H1 (cell line): Measurements from ENCODE around the gene MYOM1. TPM values are rescaled to one million over a fixed set of nuclear protein-coding genes. Genes with fewer than 3 reads are reported as not detected.

Source experiments
- CTCF ChIA-PET: fragments of 300-600 bp; sonication (Branson Sonifier 250); formaldehyde crosslinking; loops from one replicate; lab custom pipeline; 2021; ENCODE audit not compliant: partially characterized antibody; lab: Charles Lee
- POLR2A ChIA-PET: fragments of 300-600 bp; sonication (Branson Sonifier 250); formaldehyde crosslinking; loops from one replicate; lab custom pipeline; 2021; ENCODE audit warnings: inconsistent platforms; ENCODE audit not compliant: partially characterized antibody; lab: Charles Lee
- DNase-seq, 2 experiments: peaks; one replicate each; pipeline versions ENCODE4 v3.0.0 to v3.0.0-alpha.2; 2010 to 2022; ENCODE audit warnings: low spot score in 2 of 2, low read depth in 1 of 2, mixed read lengths in 1 of 2
- FAIRE-seq: peaks from 2 replicates; lab custom pipeline; 2011; peaks lifted over from hg19 to GRCh38; lab: Jason Lieb, UNC
- H2AFZ ChIP-seq: 2 replicates; pipeline ENCODE4 v1.8.1; 2012; ENCODE audit warnings: low read length, inconsistent platforms
- H2AK5ac ChIP-seq: 2 replicates; pipeline ENCODE4 v1.6.1; 2013; ENCODE audit warnings: low read depth, low read length
- H2BK120ac ChIP-seq: replicated peaks from 2 replicates; pipeline ENCODE3; 2013; ENCODE audit warnings: low read depth, low read length, inconsistent platforms
- H2BK12ac ChIP-seq: 2 replicates; pipeline ENCODE4 v1.6.1; 2013; ENCODE audit warnings: low read depth, low read length
- H2BK15ac ChIP-seq: 2 replicates; pipeline ENCODE4 v1.6.1; 2013; ENCODE audit warnings: low read length
- H2BK20ac ChIP-seq: 2 replicates; pipeline ENCODE4 v1.6.1; 2013; ENCODE audit warnings: low read length
- H2BK5ac ChIP-seq: 2 replicates; pipeline ENCODE4 v1.6.1; 2013; ENCODE audit warnings: low read depth, low read length
- H3K14ac ChIP-seq: 2 replicates; pipeline ENCODE4 v1.6.1; 2013; ENCODE audit warnings: inconsistent platforms; ENCODE audit not compliant: insufficient read length
- H3K18ac ChIP-seq: 2 replicates; pipeline ENCODE4 v1.6.1; 2013; ENCODE audit warnings: low read length; ENCODE audit errors: extremely low read depth
- H3K23ac ChIP-seq: 2 replicates; pipeline ENCODE4 v1.6.1; 2013; ENCODE audit warnings: inconsistent platforms; ENCODE audit not compliant: insufficient read length
- H3K23me2 ChIP-seq: 2 replicates; pipeline ENCODE4 v1.6.1; 2013; ENCODE audit warnings: low read depth, low read length
- H3K27ac ChIP-seq: 2 replicates; pipeline ENCODE4 v1.6.1; 2011; ENCODE audit warnings: low read depth, low read length, inconsistent platforms
- H3K27me3 ChIP-seq, 4 experiments: replicated peaks in 1 of 4; 1 replicate in 1 of 4; 2 replicates in 3 of 4; pipeline versions ENCODE4 v1.6.1 to v1.8.1; 2011 to 2013; ENCODE audit warnings: low read length in 3 of 4, mild to moderate bottlenecking in 3 of 4, inconsistent platforms in 2 of 4, mixed read lengths in 2 of 4, moderate library complexity in 1 of 4; ENCODE audit not compliant: control insufficient read depth in 3 of 4, insufficient read depth in 3 of 4; ENCODE audit errors: extremely low read depth in 1 of 4
- H3K36me3 ChIP-seq, 4 experiments: 2 replicates each; pipeline versions ENCODE4 v1.6.1 to v1.8.1; 2011 to 2013; ENCODE audit warnings: mild to moderate bottlenecking in 4 of 4, low read length in 3 of 4, moderate library complexity in 2 of 4, control low read depth in 1 of 4, inconsistent platforms in 1 of 4; ENCODE audit not compliant: insufficient read depth in 4 of 4, control insufficient read depth in 2 of 4
- H3K4ac ChIP-seq: replicated peaks from 2 replicates; pipeline ENCODE3; 2013; ENCODE audit warnings: low read length, low read depth, mixed read lengths, inconsistent platforms; ENCODE audit not compliant: insufficient read length
- H3K4me1 ChIP-seq, 4 experiments: replicated peaks in 1 of 4; 1 replicate in 1 of 4; 2 replicates in 3 of 4; pipeline versions ENCODE4 v1.6.1 to v1.8.1; 2011 to 2013; ENCODE audit warnings: low read length in 3 of 4, inconsistent platforms in 2 of 4, mixed read lengths in 1 of 4; ENCODE audit not compliant: insufficient read depth in 4 of 4, control insufficient read depth in 3 of 4
- H3K4me2 ChIP-seq, 2 experiments: 2 replicates each; pipeline versions ENCODE4 v1.6.1 to v1.8.1; 2011 to 2013; ENCODE audit warnings: low read depth in 2 of 2, low read length in 2 of 2, control low read depth in 1 of 2, inconsistent platforms in 1 of 2, mild to moderate bottlenecking in 1 of 2; ENCODE audit not compliant: insufficient read depth in 1 of 2
- H3K4me3 ChIP-seq, 4 experiments: fragments of 200-600, 300-600 bp in 1 of 4; sonication (generic), shearing (Covaris generic), sonication (Bioruptor Twin) in 1 of 4; 2 replicates each; pipeline versions ENCODE4 v1.5.1 to v1.8.1; 2011 to 2016; ENCODE audit warnings: low read length in 4 of 4, low read depth in 3 of 4, control low read depth in 2 of 4, inconsistent platforms in 2 of 4, mild to moderate bottlenecking in 2 of 4, mixed read lengths in 1 of 4, moderate library complexity in 1 of 4; ENCODE audit not compliant: insufficient read depth in 2 of 4; ENCODE audit errors: extremely low read depth in 1 of 4
- H3K56ac ChIP-seq: replicated peaks from 2 replicates; pipeline ENCODE3; 2013; ENCODE audit warnings: low read depth, mild to moderate bottlenecking, mixed read lengths, low read length, inconsistent platforms; ENCODE audit not compliant: insufficient read length
- H3K79me1 ChIP-seq: 2 replicates; pipeline ENCODE4 v1.6.1; 2013; ENCODE audit warnings: low read depth, low read length, control low read depth
- H3K79me2 ChIP-seq, 2 experiments: 2 replicates each; pipeline versions ENCODE4 v1.6.1 to v1.8.1; 2012 to 2013; ENCODE audit warnings: low read length in 2 of 2, mild to moderate bottlenecking in 2 of 2, inconsistent platforms in 1 of 2; ENCODE audit not compliant: insufficient read depth in 2 of 2, control insufficient read depth in 1 of 2
- H3K9ac ChIP-seq, 4 experiments: replicated peaks in 1 of 4; 1 replicate in 1 of 4; 2 replicates in 3 of 4; pipeline versions ENCODE4 v1.6.1 to v1.8.1; 2011 to 2013; ENCODE audit warnings: low read depth in 3 of 4, low read length in 3 of 4, control low read depth in 2 of 4, mild to moderate bottlenecking in 2 of 4, moderate library complexity in 2 of 4, inconsistent platforms in 1 of 4; ENCODE audit errors: extremely low read depth in 1 of 4
- H3K9me3 ChIP-seq, 2 experiments: 2 replicates each; pipeline versions ENCODE4 v1.6.1 to v1.8.1; 2012 to 2013; ENCODE audit warnings: mild to moderate bottlenecking in 2 of 2, moderate library complexity in 2 of 2, control low read depth in 1 of 2, inconsistent platforms in 1 of 2, low read depth in 1 of 2, low read length in 1 of 2, mixed read lengths in 1 of 2; ENCODE audit not compliant: insufficient read depth in 2 of 2
- H4K20me1 ChIP-seq, 2 experiments: replicated peaks in 1 of 2; 2 replicates each; pipeline versions ENCODE3 to v1.8.1; 2011 to 2013; ENCODE audit warnings: inconsistent platforms in 2 of 2, low read length in 2 of 2, mild to moderate bottlenecking in 1 of 2; ENCODE audit not compliant: insufficient read depth in 2 of 2, control insufficient read depth in 1 of 2
- H4K5ac ChIP-seq: 2 replicates; pipeline ENCODE4 v1.6.1; 2013; ENCODE audit warnings: low read length, low read depth, mixed read lengths, inconsistent platforms; ENCODE audit not compliant: insufficient read length
- H4K8ac ChIP-seq: 2 replicates; pipeline ENCODE4 v1.8.0; 2013; ENCODE audit warnings: mild to moderate bottlenecking, moderate library complexity, low read length, inconsistent platforms; ENCODE audit not compliant: insufficient read depth; ENCODE audit errors: extremely low read depth
- H4K91ac ChIP-seq: replicated peaks from 2 replicates; pipeline ENCODE3; 2013; ENCODE audit warnings: low read length, mixed read lengths, inconsistent platforms; ENCODE audit not compliant: insufficient read length
- SRF ChIP-seq: IDR thresholded peaks from 2 replicates; pipeline ENCODE4 v1.6.1; 2011; ENCODE audit warnings: mild to moderate bottlenecking, low read depth, low read length, moderate library complexity
- WGBS, 2 experiments: shearing (Covaris generic) in 1 of 2; methylation state at CpG; one replicate each; pipeline versions ENCODE4 v1.1.6 to v1.1.7; 2013 to 2015; ENCODE audit warnings: low lambda C conversion rate in 2 of 2, mixed read lengths in 2 of 2, inconsistent platforms in 1 of 2, low coverage in 1 of 2, missing lambda C conversion rate in 1 of 2; ENCODE audit not compliant: insufficient replicate concordance in 2 of 2, insufficient coverage in 1 of 2, insufficient read length in 1 of 2; ENCODE audit errors: extremely low coverage in 1 of 2, missing lambda C conversion rate in 1 of 2; 5-methylcytosine and 5-hydroxymethylcytosine counted together
- polyA plus RNA-seq, 7 experiments: library from polyadenylated mRNA; depleted of rRNA in 3 of 7; stranded (reverse) in 5 of 7; unstranded in 2 of 7; fragments of >200 nt in 5 of 7; fragments of 200-250 nt in 2 of 7; gene quantifications; 1 replicate in 5 of 7; 2 replicates in 1 of 7; 4 replicates in 1 of 7; pipeline versions ENCODE4 v1.2.1 to v1.2.3, GENCODE V29; 2011 to 2013; ENCODE audit warnings: missing spikeins in 2 of 7, mixed read lengths in 2 of 7
- total RNA-seq: library from RNA; stranded (reverse); fragmentation: NEBNext Ultra II Directional; extraction: Animal tissue kit (Norgen Biotek cat#: 25700); gene quantifications from 2 replicates; pipeline ENCODE4 v1.2.1, GENCODE V29; 2021

The MYOM1 gene
- total and polyA plus RNA-seq, 2 of the 8 experiments (the other 6 are each of a cell fraction or from before 2014, with no cell fraction given), result 0.06 to 0.32 TPM

- no peak overlapping the region for H2AK5ac ChIP-seq
- H3K4me2 ChIP-seq, result no peak overlapping the region
- H3K23ac ChIP-seq, result no peak overlapping the region
- FAIRE-seq (no peak), DNase-seq (no peak)
- no peak overlapping the region for H4K8ac ChIP-seq
- H3K79me2 ChIP-seq, result no peaks in the 10 kb centered on the region
- H3K36me3 ChIP-seq, result no peaks in the 10 kb centered on the region
- H2BK5ac ChIP-seq, result no peak overlapping the region
- no peak overlapping the region for H4K5ac ChIP-seq
- H3K4me1 ChIP-seq, result no peaks in the 10 kb centered on the region
- H4K20me1 ChIP-seq, result no peaks in the 10 kb centered on the region
- H3K27me3 ChIP-seq, result no peaks in the 10 kb centered on the region
- no peak overlapping the region for H2AFZ ChIP-seq
- no peak overlapping the region for H3K56ac ChIP-seq
- H3K4ac ChIP-seq, result no peak overlapping the region
- H3K9me3 ChIP-seq, result no peaks in the 10 kb centered on the region
- H2BK15ac ChIP-seq, result no peak overlapping the region
- no peak overlapping the region for H2BK120ac ChIP-seq
- 90% methylated on average over 2 of the region's 2 CpGs; no CpG with 5 or more reads in 1 of the 2 experiments for WGBS, 2 experiments
- no peak overlapping the region for H3K14ac ChIP-seq
- CTCF ChIA-PET, result no interaction called here
- H3K4me3 ChIP-seq, result no peak overlapping the region
- H4K91ac ChIP-seq, result no peak overlapping the region
- POLR2A ChIA-PET, result no interaction called here
- H3K23me2 ChIP-seq, result no peaks in the 10 kb centered on the region
- no peak overlapping the region for H2BK20ac ChIP-seq
- H3K9ac ChIP-seq, result no peak overlapping the region
- no peak overlapping the region for H2BK12ac ChIP-seq
- no peaks in the 10 kb centered on the region for H3K79me1 ChIP-seq
- no peak overlapping the region for H3K18ac ChIP-seq
- H3K27ac ChIP-seq, result no peak overlapping the region
- no peak for TF ChIP-seq SRF
Observed at GRCh38 chr18:3199942-3200645, 19.7 kb downstream of the MYOM1 start.
